ENCODE measurements around the gene OSBPL2.

The OSBPL2 gene

GRCh38 chr20:62262064-62262463 is 23.7 kb downstream of the OSBPL2 start:
- DNase-seq = no peak

- no peak for DNase-seq
Observed at GRCh38 chr20:62263396-62263795, 25.1 kb downstream of the OSBPL2 start.

- no peak for DNase-seq
Observed at GRCh38 chr20:62265365-62265764, 27.0 kb downstream of the OSBPL2 start.

- no peak for DNase-seq
Observed at GRCh38 chr20:62266340-62266739, 28.0 kb downstream of the OSBPL2 start.

- no peak for DNase-seq
Observed at GRCh38 chr20:62266851-62267250, 28.5 kb downstream of the OSBPL2 start.

- DNase-seq = no peak
Observed at GRCh38 chr20:62267543-62267942, 29.2 kb downstream of the OSBPL2 start.

- DNase-seq = no peak
Observed at GRCh38 chr20:62268228-62268900, 30.0 kb downstream of the OSBPL2 start.

- DNase-seq = no peak
Observed at GRCh38 chr20:62269378-62269777, 31.1 kb downstream of the OSBPL2 start.

GRCh38 chr20:62269871-62270270 is 31.6 kb downstream of the OSBPL2 start:
- DNase-seq = no peak

- no peak for DNase-seq
Observed at GRCh38 chr20:62272200-62272599, 33.9 kb downstream of the OSBPL2 start.

- DNase-seq = no peak
Observed at GRCh38 chr20:62273416-62273815, 35.1 kb downstream of the OSBPL2 start.

GRCh38 chr20:62274332-62274950 is 36.1 kb downstream of the OSBPL2 start:
- DNase-seq = no peak

- DNase-seq = no peak
Observed at GRCh38 chr20:62275219-62275618, 36.9 kb downstream of the OSBPL2 start.

GRCh38 chr20:62276439-62276838 is 38.1 kb downstream of the OSBPL2 start:
- no peak for DNase-seq

- DNase-seq = no peak
Observed at GRCh38 chr20:62277253-62277652, 38.9 kb downstream of the OSBPL2 start.

- DNase-seq = no peak
Observed at GRCh38 chr20:62280303-62280702, 42.0 kb downstream of the OSBPL2 start.

- no peak for DNase-seq
Observed at GRCh38 chr20:62281161-62281933, 43.0 kb downstream of the OSBPL2 start.

GRCh38 chr20:62282103-62282502 is 43.8 kb downstream of the OSBPL2 start:
- no peak for DNase-seq

GRCh38 chr20:62282877-62283503 is 44.7 kb downstream of the OSBPL2 start:
- no peak for DNase-seq

GRCh38 chr20:62284448-62284847 is 46.1 kb downstream of the OSBPL2 start:
- DNase-seq = no peak

GRCh38 chr20:62285151-62285550 is 46.8 kb downstream of the OSBPL2 start:
- DNase-seq = no peak

GRCh38 chr20:62285722-62286121 is 47.4 kb downstream of the OSBPL2 start:
- DNase-seq = no peak

GRCh38 chr20:62286493-62287064 is 48.3 kb downstream of the OSBPL2 start:
- DNase-seq = no peak

Measured in activated CD4-positive, alpha-beta T cell treated with anti-CD3 and anti-CD28 coated beads for 1 hour (primary cell).